ACC112 (cell line): Measurements from ENCODE around the gene CELF1.
A peak's percentile ranks its signal among the peaks of the same experiment; 100 is the strongest.

Source experiments
- H2AFZ ChIP-seq: fragments of 200-600 bp; sonication (generic); one replicate; pipeline ENCODE4 v1.6.0; 2017; ENCODE audit warnings: antibody characterized with exemption, low read length; ENCODE audit not compliant: unreplicated experiment
- H3K27ac ChIP-seq: fragments of 200-600 bp; sonication (generic); 2 replicates; pipeline ENCODE4 v1.5.1; 2014; ENCODE audit warnings: low read depth, mild to moderate bottlenecking, antibody characterized with exemption, low read length, moderate library complexity
- H3K27me3 ChIP-seq: fragments of 200-600 bp; sonication (generic); 2 replicates; pipeline ENCODE4 v1.6.1; 2014; ENCODE audit warnings: mild to moderate bottlenecking, antibody characterized with exemption, low read length, moderate library complexity, mixed read lengths; ENCODE audit not compliant: insufficient read depth
- H3K36me3 ChIP-seq: fragments of 200-600 bp; sonication (generic); 2 replicates; pipeline ENCODE4 v1.6.1; 2016; ENCODE audit warnings: mild to moderate bottlenecking, antibody characterized with exemption, low read length, moderate library complexity, mixed read lengths; ENCODE audit not compliant: insufficient read depth
- H3K4me1 ChIP-seq: fragments of 200-600 bp; sonication (generic); one replicate; pipeline ENCODE4 v1.6.1; 2016; ENCODE audit warnings: low read length, mixed read lengths; ENCODE audit not compliant: insufficient read depth, unreplicated experiment, control insufficient read depth
- H3K4me3 ChIP-seq: fragments of 200-600 bp; sonication (generic); 2 replicates; pipeline ENCODE4 v1.5.1; 2014; ENCODE audit warnings: mild to moderate bottlenecking, low read depth, low read length
- H3K79me2 ChIP-seq: fragments of 200-600 bp; sonication (generic); one replicate; pipeline ENCODE4 v1.6.0; 2016; ENCODE audit warnings: low read length; ENCODE audit not compliant: control insufficient read depth, unreplicated experiment, insufficient read depth

CELF1 gene

GRCh38 chr11:47589584-47589976 is 36.6 kb upstream of the CELF1 start:
- H3K4me3 ChIP-seq: no peak overlapping the region
- no peaks in the 10 kb centered on the region for H3K79me2 ChIP-seq
- H3K4me1 ChIP-seq: peaks cover 7% of the 10 kb centered on the region
- no peak overlapping the region for H3K27ac ChIP-seq
- H3K27me3 ChIP-seq: peaks cover 28% of the 10 kb centered on the region
- no peaks in the 10 kb centered on the region for H3K36me3 ChIP-seq
- no peak overlapping the region for H2AFZ ChIP-seq

GRCh38 chr11:47589118-47589517 is 36.2 kb upstream of the CELF1 start:
- Histone ChIP-seq H3K27ac (no peak overlapping the region), H3K79me2 (no peaks in the 10 kb centered on the region), H3K27me3 (peaks cover 23% of the 10 kb centered on the region), H3K4me1 (peaks cover 7% of the 10 kb centered on the region), H2AFZ (no peak overlapping the region), H3K4me3 (no peak overlapping the region), H3K36me3 (no peaks in the 10 kb centered on the region; the same call in 1 of the 2 replicates)

GRCh38 chr11:47587723-47588326 is 34.9 kb upstream of the CELF1 start:
- Histone ChIP-seq H3K4me1 (no peaks in the 10 kb centered on the region), H3K27ac (no peak overlapping the region), H3K4me3 (no peak overlapping the region), H3K36me3 (no peaks in the 10 kb centered on the region; the same call in 1 of the 2 replicates), H3K27me3 (peaks cover 10% of the 10 kb centered on the region), H3K79me2 (no peaks in the 10 kb centered on the region), H2AFZ (no peak overlapping the region)

GRCh38 chr11:47587039-47587716 is 34.2 kb upstream of the CELF1 start:
- peaks cover 2% of the 10 kb centered on the region; the same call in 1 of the 2 replicates for H3K36me3 ChIP-seq
- no peaks in the 10 kb centered on the region for H3K79me2 ChIP-seq
- no peaks in the 10 kb centered on the region for H3K4me1 ChIP-seq
- H3K27me3 ChIP-seq: peaks cover 4% of the 10 kb centered on the region
- H2AFZ ChIP-seq: no peak overlapping the region
- no peak overlapping the region for H3K4me3 ChIP-seq
- H3K27ac ChIP-seq: no peak overlapping the region

- Histone ChIP-seq H3K4me1 (no peaks in the 10 kb centered on the region), H3K4me3 (no peak within 1 kb of the TSS), H2AFZ (no peak within 1 kb of the TSS), H3K27ac (no peak within 1 kb of the TSS), H3K79me2 (peaks cover 6% of the 10 kb centered on the region), H3K27me3 (no peaks in the 10 kb centered on the region), H3K36me3 (peaks cover 7% of the 10 kb centered on the region; the same call in 1 of the 2 replicates)
Measured at GRCh38 chr11:47586098-47586855, 33.3 kb upstream of the CELF1 start, which contains the start of gene FAM180B. Gene FAM180B, plus strand, starts transcription at chr11:47586678. Its CDS starts 91 bp downstream, at chr11:47586769.

- peaks cover 25% of the 10 kb centered on the region for H3K79me2 ChIP-seq
- H3K27me3 ChIP-seq: no peaks in the 10 kb centered on the region
- H3K4me3 ChIP-seq: no peak overlapping the region
- no peak overlapping the region for H3K27ac ChIP-seq
- peaks cover 11% of the 10 kb centered on the region; the same call in 1 of the 2 replicates for H3K36me3 ChIP-seq
- no peak overlapping the region for H2AFZ ChIP-seq
- peaks cover 7% of the 10 kb centered on the region for H3K4me1 ChIP-seq
Measured at GRCh38 chr11:47583844-47584243, 30.9 kb upstream of the CELF1 start.

GRCh38 chr11:47578524-47579494 is 25.9 kb upstream of the CELF1 start, which contains the start of the genes KBTBD4 and NDUFS3:
Gene KBTBD4, minus strand, starts transcription at chr11:47578970. Its CDS starts 19 bp downstream, at chr11:47578951.
Gene NDUFS3, plus strand, starts transcription at chr11:47579074. Its CDS starts 18 bp downstream, at chr11:47579092.
- Histone ChIP-seq H3K79me2 (peaks cover 40% of the 10 kb centered on the region), H2AFZ (peak within 1 kb of the TSS; percentile 43), H3K4me3 (peak within 1 kb of the TSS; percentile 89), H3K27ac (peak within 1 kb of the TSS; percentile 73), H3K27me3 (no peaks in the 10 kb centered on the region), H3K36me3 (peaks cover 12% of the 10 kb centered on the region; the same call in 1 of the 2 replicates), H3K4me1 (peaks cover 18% of the 10 kb centered on the region)

- Histone ChIP-seq H3K79me2 (peaks cover 40% of the 10 kb centered on the region), H3K27ac (peak overlapping the region; percentile 73), H3K27me3 (no peaks in the 10 kb centered on the region), H2AFZ (no peak overlapping the region), H3K4me3 (peak overlapping the region; percentile 89), H3K4me1 (peaks cover 28% of the 10 kb centered on the region), H3K36me3 (peaks cover 17% of the 10 kb centered on the region; the same call in 1 of the 2 replicates)
Measured at GRCh38 chr11:47577460-47578041, 24.6 kb upstream of the CELF1 start.

GRCh38 chr11:47573321-47573720 is 20.4 kb upstream of the CELF1 start:
- Histone ChIP-seq H3K27ac (no peak overlapping the region), H3K79me2 (peaks cover 27% of the 10 kb centered on the region)

More at GRCh38 chr11:47573321-47573720, 20.4 kb upstream of the CELF1 start:
- Histone ChIP-seq H3K4me3 (no peak overlapping the region), H3K36me3 (0 out of 2 replicates have a peak, but pooled peaks cover 9% of the 10 kb centered on the region), H3K4me1 (peaks cover 40% of the 10 kb centered on the region), H3K27me3 (no peaks in the 10 kb centered on the region), H2AFZ (no peak overlapping the region)
